GM21786 (cell line): ENCODE measurements around the gene CIT.
"Not testable (repeated sequence)": the region's sequence is repeated elsewhere in the genome, so short reads cannot be mapped to it uniquely, and the experiment has no call there.

Experiments used
- ATAC-seq: cut with Tn5 transposase; IDR thresholded peaks from one replicate; pipeline ENCODE4 v1.9.1; 2021; ENCODE audit not compliant: unreplicated experiment

Gene CIT

GRCh38 chr12:119660076-119660475 is 217.0 kb downstream of the CIT start:
- ATAC-seq: no peak

DNA sequence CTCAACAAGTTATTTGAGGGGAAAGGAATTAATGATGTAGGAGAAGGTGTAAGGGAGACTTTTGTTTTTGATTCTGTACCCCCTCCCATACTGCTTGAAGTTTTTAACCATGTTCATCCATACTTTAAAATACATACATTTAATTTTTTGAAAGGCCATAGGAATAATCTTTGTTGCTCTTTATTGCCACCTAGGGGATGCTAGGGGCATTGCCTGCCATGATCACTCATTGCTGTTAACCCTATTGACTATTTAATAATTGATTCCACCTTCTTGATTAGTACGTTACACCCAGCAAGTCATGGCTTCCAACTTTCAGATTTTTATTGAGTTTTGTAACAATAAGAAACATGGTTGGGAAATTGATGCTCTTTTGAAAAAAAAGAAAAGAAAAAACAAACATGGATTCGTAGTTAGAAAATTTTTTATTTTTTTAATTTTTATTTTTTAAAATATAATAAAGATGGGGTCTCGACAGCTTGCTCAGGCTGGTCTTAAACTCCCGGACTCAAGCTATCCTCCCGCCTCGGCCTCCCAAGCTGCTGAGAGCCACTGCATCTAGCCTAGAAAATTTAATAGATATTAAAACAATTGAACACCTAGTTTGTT is 217.7 kb downstream of the CIT start:
- ATAC-seq: no peak

DNA sequence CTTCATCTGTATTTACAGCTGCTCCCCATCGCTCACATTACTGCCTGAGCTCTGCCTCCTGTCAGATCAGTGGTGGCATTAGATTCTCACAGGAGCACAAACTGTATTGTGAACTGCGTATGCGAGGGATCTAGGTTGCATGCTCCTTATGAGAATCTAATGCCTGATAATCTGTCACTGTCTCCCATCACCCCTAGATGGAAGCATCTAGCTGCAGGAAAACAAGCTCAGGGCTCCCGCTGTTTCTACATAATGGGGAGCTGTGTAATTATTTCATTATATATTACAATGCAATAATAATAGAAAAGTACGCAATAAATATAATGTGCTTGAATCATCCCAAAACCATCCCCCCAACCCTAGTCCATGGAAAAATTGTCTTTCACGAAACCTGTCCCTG is 219.0 kb downstream of the CIT start:
- not testable (repeated sequence) for ATAC-seq

- ATAC-seq: not testable (repeated sequence)
These were observed 220.1 kb downstream of the CIT start for GRCh38 chr12:119657001-119657400.

- no peak for ATAC-seq
These were observed 224.5 kb downstream of the CIT start for GRCh38 chr12:119652665-119653064.

DNA sequence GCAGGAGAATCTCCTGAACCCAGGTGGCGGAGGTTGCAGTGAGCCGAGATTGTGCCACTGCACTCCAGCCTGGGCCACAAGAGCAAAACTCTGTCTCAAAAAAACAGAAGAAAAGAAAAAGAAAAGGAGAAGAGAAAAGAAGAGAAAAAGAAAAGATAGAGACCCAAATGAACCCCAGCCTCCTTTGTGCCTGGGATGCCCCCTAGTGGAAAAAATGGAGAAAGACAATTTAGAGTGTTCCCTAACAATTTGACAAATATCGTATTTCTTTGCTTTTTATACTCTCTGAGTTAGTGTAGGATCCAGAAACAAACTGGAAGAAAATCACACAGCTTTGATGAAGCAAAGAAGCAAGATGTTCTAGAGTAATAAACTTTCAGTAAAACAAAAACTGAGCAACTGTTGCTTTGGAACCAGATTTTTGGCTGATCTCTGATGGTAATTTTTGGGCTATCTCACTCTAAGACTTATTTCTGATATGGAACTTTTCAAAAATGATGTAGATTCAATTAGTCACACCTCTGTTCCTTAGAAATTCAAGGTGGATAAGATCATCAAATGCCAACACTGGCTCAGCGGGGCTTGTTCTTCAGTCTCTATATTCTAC is 227.8 kb downstream of the CIT start:
- no peak for ATAC-seq

DNA sequence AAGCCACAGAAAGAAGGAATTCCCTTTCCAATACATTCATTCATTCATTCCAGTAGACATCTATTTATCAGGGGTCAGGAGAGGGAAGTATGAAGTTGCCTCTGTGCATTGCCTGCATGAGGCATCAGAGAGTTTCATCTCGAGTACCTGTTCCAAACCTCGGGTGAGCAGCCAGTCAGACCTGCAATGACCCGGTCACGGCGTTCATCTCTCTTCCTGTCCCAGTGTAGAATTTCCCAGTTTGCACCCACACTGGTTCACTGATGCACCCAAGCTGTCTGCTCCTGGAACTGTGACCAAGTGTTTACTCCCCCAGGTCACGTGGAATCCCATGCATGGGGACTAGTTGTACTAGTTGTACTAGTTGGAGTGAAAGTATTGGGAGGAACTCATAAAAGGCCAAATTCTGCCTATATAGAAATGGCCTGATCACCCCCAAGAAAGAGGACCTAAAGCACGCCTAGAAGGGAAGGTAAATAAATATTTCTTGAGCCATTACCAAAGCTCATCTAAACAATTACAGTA is 231.5 kb downstream of the CIT start:
- no peak for ATAC-seq

GRCh38 chr12:119644930-119645329 is 232.2 kb downstream of the CIT start:
- ATAC-seq: no peak

- no peak for ATAC-seq
These were observed 234.1 kb downstream of the CIT start for GRCh38 chr12:119642986-119643385.
